CD4-positive, alpha-beta T cell treated with Interleukin-10 for 1 hour (primary cell): Measurements from ENCODE around the gene MIPEP.
"Not testable (repeated sequence)": the region's sequence is repeated elsewhere in the genome, so short reads cannot be mapped to it uniquely, and the experiment has no call there.

Source experiments
- DNase-seq: peaks from one replicate; pipeline ENCODE4 v3.0.0-alpha.2; 2020

The MIPEP gene

DNA sequence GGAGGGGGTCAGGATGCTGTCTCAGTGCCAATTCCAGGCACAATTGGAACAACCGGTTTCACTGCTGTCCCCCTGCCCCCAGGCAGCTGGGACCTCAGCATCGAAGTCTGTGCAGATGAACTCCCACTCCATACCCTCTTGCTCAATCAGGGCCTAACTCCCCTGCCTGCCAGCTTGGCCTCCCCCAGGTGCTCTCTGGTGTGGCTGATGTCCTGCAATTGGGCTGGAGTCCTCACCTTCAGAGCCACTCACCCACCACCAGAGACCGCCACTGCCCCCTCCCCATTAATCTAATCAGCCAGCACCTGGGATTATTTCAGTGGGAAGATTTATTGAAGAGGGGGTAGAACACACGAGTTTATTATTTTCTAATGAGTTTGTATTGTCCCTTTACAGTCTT, 118.8 kb downstream of the MIPEP start:
- no peak for DNase-seq

DNA sequence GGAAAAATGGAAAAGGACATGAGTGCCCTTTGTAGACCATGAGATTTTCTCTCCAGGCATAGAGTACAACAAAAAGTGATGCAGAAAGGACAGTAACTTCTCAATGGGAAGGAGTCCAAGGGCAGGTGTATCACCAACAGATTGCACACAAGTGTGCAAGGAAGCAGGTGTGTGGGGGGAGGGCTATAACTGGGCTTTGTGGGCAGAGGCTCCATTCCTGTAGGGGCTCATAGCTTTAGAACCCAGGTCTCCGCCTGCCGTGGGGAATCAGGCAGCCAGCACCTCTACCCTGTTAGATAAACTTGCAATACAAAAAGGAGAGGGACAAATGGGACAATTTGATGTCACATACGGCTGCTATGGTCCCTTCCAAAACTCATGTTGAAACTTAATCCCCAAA, 119.8 kb downstream of the MIPEP start:
- no peak for DNase-seq

GRCh38 chr13:23767838-23768237, 121.4 kb downstream of the MIPEP start:
- DNase-seq = no peak

- DNase-seq = no peak
These were observed 122.3 kb downstream of the MIPEP start for GRCh38 chr13:23766939-23767338.

- DNase-seq = no peak
These were observed 122.9 kb downstream of the MIPEP start for GRCh38 chr13:23766283-23766682.

DNA sequence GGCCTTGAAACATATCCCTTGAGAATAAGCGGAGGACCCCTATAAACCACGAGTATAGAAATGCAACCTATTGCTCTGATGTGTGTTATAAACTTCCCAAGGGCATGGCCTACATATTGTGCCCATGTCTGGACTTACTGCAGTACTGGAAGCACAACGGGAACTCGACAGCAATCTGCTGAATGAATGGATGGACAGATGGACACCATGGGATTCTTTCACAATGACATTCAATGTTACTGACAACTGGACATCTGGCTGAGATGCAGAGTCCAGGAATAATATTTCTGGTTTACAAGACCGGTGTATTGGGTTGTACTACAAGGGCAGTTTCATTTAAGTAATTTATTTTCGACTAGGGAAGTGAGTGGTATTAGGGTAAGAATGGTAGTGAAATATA, 123.7 kb downstream of the MIPEP start:
- no peak for DNase-seq

DNA sequence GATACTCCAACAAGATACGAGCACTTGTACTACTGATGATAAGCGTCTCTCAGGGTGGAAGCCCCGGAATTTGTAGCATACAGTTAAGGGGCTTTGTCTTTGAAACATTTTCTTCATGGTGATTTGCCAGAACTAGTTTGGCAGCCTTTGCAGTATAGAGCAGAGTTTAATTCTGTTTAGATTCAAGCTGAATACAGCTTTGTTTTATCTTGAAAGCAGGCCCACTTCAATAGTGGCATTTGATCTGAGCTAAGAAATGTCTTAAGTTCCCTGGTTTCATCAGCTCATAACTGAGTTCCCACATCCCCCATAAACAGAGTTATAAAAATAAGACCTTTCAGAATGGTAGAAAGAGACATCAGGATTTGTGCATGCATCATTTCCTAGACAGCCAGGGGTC, 125.9 kb downstream of the MIPEP start:
- no peak for DNase-seq

GRCh38 chr13:23761760-23762159, 127.4 kb downstream of the MIPEP start:
- not testable (repeated sequence) for DNase-seq

GRCh38 chr13:23760000-23760399, 129.2 kb downstream of the MIPEP start:
- DNase-seq = no peak

GRCh38 chr13:23758798-23759527, 130.2 kb downstream of the MIPEP start:
- DNase-seq = no peak

DNA sequence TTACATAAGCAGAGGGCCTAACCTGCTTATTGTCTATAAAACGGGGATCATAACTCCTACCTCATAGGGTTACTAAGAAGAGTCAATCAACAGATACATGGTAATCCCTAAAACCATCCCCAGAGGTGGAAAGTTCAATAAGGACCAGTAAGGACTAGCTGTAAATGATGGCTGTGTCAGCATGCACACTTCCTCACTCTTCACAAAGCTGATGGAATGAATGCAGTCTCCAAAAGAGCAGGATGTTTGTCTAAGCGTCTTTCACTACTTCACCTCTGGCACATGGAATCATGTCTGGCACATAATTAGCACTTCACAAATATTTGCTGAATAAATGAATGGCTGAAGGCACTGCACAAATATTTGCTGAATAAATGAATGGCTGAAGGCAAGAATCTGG, 134.2 kb downstream of the MIPEP start:
- DNase-seq = no peak

- peak; percentile 51 for DNase-seq
These were observed 134.7 kb downstream of the MIPEP start for GRCh38 chr13:23754506-23754905.

DNA sequence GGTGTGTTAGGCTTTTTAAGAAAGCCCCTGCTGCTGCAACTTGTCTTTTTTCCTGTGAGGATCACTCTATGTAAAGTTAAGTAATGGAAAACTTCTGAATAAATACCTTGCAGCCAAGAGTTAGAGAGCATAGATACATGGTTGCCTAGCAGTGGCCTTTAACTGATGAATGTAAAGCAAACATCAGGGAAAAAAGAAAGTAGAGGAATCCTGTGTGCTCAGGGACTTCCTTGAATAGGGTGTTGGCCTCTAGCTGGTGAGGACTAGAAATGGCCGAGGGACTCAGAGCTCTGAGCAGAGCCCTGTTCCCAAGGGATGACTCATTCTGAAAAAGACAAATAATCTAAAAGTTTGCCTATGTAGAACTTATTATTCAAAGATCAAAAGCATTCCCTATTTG, 135.7 kb downstream of the MIPEP start:
- DNase-seq = no peak

- no peak for DNase-seq
These were observed 136.8 kb downstream of the MIPEP start for GRCh38 chr13:23752111-23753001.

- no peak for DNase-seq
These were observed 138.0 kb downstream of the MIPEP start for GRCh38 chr13:23751195-23751594.

DNA sequence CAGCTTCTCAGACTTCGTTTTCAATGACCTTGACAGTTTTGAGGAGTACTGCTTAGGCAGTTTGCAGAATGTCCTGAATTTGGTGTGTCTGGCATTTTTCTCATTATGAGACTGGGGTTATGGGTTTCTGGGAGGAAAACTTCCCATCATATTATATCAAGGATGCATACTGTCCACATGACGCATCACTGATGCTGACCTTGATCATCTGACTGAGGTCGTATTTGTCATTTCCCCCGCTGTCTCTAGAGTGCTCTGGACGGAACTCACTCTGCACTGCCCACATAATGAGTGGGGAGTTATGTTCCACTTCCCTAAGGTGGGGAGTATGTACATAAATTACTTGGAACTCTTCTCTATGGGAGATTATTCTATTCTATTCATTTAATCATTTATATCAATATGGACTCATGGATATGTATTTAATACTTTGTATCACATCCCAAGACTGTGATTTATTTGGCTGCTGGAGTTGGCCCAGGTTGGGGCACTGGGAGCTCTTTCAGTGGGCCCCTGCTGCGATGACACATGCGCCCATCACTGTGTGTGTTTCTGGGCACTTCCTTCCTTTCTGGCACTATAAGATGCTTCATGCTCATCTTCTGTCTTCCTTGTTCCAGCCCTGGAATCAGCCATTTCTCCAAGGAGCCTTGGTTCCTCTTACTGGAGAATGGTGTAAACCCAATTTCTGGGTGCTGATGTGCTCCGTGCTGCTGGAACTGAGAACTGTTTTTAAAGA, 138.6 kb downstream of the MIPEP start:
- DNase-seq = no peak

DNA sequence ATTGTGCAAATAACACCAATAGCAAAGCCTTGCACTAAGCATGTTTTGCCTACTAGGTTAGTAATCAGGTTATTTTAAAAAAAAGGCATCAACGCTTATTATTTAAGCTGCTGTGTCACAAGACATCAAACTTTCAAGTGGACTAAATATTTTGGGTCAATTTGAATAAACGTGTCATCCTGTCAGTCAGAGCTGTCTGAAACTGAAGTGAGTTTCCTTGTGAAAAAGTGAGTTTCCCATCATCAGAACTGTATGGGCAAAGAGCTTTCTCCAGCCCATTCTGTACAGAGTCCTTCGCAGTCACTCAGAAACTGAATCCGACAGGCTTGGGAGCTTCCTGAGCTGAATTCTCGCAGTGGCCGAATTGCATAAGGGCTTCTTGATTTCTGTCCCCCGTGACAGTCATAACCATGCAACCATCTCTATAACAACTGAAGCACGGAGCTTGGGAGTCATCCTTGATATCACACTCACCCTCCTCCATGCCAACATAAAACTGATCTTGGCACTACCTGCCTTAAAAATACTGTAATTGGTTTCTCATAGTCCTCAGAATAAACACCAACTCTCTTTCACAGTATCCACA, 139.8 kb downstream of the MIPEP start:
- DNase-seq = no peak

DNA sequence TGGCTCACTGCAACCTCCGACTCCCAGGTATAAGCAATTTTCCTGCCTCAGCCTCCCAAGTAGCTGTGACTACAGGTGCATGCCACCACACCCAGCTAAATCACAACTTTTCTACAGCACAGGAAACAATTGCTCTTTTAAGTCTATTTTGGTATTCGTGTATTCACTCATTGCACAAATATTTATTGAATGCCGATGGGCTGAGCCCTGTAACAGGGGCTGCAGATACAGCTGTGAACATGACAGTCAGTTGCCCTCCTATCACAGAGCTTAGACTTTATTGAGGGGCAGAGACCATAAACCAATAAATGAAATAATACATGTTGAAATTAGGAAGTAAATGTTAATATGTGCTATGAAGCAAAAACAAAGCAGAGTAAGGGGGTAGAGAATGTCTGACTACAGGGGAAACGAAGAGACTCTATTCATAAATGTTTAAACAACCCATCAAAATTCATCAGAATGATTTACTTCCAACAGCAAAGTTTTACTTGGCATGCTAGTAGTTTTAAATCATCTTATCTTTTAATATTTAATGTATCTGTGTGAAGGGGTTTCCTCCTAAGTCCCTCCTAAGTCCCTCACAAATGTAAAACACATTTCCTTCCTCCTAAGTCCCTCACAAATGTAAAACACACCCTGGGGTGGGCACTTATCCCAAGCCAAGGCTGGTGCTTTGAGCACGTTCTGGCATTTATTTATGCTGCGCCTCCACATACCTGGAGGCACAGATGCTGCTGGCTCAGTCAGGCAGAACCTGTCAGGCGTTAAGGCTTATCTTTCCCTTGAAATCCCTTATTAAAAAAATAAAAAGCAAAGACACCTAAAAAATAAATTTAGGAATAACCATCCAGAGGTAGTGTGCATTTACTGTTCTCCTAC, 140.8 kb downstream of the MIPEP start:
- no peak for DNase-seq

DNA sequence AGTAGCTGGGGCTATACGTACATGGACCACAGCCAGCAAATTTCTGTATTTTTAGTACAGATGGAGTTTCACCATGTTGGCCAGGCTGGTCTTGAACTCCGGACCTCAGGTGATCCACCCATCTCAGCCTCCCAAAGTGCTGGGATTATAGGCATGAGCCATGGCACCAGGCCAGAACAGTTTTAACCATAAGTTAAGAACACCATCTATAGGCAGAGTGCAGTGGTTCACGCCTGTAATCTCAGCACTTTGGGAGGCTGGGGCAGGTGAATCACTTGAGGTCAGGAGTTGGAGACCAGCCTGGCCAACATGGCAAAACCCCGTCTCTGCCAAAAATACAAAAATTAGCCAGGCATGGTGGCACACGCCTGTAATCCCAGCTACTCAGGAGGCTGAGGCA, 143.1 kb downstream of the MIPEP start:
- DNase-seq = peak; percentile 23

DNA sequence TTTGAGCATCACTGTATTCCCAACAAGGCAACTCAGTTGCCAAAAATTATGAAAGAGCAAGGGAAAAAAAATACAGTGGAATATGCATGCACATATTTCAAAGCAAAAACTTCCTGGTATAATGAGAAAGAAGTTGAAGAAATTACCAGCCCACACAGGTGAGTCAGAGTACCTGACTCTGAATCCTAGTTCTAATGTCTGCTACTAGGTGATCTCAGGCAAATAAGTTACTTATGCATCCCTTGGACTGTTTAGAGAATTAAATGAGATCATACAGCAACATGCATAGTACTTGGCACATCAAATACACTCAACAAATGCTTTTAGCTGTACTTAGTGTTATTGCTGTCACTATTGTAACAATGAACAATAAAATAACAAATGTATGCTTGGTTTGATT, 144.9 kb downstream of the MIPEP start:
- no peak for DNase-seq

- DNase-seq = peak; percentile 52
These were observed 145.7 kb downstream of the MIPEP start for GRCh38 chr13:23743278-23744076.
